Mucosa of descending colon (tissue), 3 donors: ENCODE data around the gene ADAMTS4. TPM values are rescaled to one million over a fixed set of nuclear protein-coding genes. Genes with fewer than 3 reads are reported as not detected.

Source experiments
- ATAC-seq: fragments of 200-7000 bp; cut with Tn5 transposase; one replicate; pipeline ENCODE4 v1.9.1; 2020; ENCODE audit warnings: mild to moderate bottlenecking, moderate library complexity
- DNase-seq, 3 donors: peaks; one replicate each; pipeline ENCODE4 v3.0.0-alpha.2; 2020
- H3K36me3 ChIP-seq: fragments of 200-600 bp; one replicate; pipeline ENCODE4 v1.8.0; 2021; ENCODE audit warnings: low read depth, mild to moderate bottlenecking
- H3K4me1 ChIP-seq: fragments of 200-600 bp; one replicate; pipeline ENCODE4 v1.8.0; 2021; ENCODE audit warnings: low read depth, mild to moderate bottlenecking
- H3K4me3 ChIP-seq: fragments of 200-600 bp; one replicate; pipeline ENCODE4 v1.8.0; 2021; ENCODE audit warnings: mild to moderate bottlenecking
- H3K9me3 ChIP-seq: fragments of 200-600 bp; one replicate; pipeline ENCODE4 v1.8.0; 2021; ENCODE audit warnings: mild to moderate bottlenecking
- intact Hi-C, 2 donors: fragments of 100-400 bp; cut with DNase I in 1 of 2; cut with micrococcal nuclease in 1 of 2; formaldehyde crosslinking; loops; one replicate each; pipeline versions ENCODE4 v1.11.0 to v1.11.1; 2022; cut with DNase I, micrococcal nuclease
- total RNA-seq, 3 donors: library from RNA; stranded (reverse); fragmentation: NEBNext Ultra II Directional in 2 of 3; extraction: Animal tissue kit (Norgen Biotek cat#: 25700) in 2 of 3; gene quantifications; one replicate each; pipeline versions ENCODE4 v1.2.1 to v1.2.4, GENCODE V29; 2021 to 2023
- TF ChIP-seq, protein P1 (sequence below): fragments of 200-600 bp; IDR thresholded peaks from one replicate; pipeline ENCODE4 v1.8.0; 2022; ENCODE audit warnings: antibody characterized with exemption, mild to moderate bottlenecking
- donor health status: DM: no; HTN: no; CAD: no; lungs with moderate emphysema.
- donor health status: DM: no; HTN: no; CAD: no.
- donor health status: DM: no; HTN: yes; CAD: no.

The ADAMTS4 gene
- total RNA-seq, 3 donors from 2014 or later = 0.96 to 7.2 (median 3.8) TPM

DNA sequence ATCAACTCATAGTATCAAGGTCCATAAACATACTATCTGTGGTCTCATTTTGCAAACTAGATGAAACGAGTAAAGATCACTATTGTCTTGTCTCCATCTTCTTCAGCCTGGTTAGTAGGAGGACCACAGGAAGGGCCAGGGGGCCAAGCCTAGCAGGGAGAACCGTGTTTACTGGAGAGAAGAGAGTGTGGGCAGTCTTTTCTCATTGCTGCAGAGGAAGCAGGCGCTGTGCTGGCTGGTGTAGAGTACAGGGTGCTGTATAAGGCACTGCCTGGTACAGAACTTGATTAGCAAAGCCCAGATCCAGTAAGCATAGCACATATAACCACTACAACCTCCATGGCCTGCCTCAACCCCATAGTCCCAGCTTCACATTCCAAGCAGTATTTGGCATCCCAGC is 11.5 kb downstream of the ADAMTS4 start:
- DNase-seq = no peak
- intact Hi-C loops = no loop called here
- ATAC-seq = no peak
- H3K4me1 ChIP-seq = no peaks in the 10 kb centered on the region
- H3K36me3 ChIP-seq = no peaks in the 10 kb centered on the region
- TF ChIP-seq, protein P1, sequence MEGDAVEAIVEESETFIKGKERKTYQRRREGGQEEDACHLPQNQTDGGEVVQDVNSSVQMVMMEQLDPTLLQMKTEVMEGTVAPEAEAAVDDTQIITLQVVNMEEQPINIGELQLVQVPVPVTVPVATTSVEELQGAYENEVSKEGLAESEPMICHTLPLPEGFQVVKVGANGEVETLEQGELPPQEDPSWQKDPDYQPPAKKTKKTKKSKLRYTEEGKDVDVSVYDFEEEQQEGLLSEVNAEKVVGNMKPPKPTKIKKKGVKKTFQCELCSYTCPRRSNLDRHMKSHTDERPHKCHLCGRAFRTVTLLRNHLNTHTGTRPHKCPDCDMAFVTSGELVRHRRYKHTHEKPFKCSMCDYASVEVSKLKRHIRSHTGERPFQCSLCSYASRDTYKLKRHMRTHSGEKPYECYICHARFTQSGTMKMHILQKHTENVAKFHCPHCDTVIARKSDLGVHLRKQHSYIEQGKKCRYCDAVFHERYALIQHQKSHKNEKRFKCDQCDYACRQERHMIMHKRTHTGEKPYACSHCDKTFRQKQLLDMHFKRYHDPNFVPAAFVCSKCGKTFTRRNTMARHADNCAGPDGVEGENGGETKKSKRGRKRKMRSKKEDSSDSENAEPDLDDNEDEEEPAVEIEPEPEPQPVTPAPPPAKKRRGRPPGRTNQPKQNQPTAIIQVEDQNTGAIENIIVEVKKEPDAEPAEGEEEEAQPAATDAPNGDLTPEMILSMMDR = no peak
- no peak overlapping the region for H3K4me3 ChIP-seq
- no peaks in the 10 kb centered on the region for H3K9me3 ChIP-seq

DNA sequence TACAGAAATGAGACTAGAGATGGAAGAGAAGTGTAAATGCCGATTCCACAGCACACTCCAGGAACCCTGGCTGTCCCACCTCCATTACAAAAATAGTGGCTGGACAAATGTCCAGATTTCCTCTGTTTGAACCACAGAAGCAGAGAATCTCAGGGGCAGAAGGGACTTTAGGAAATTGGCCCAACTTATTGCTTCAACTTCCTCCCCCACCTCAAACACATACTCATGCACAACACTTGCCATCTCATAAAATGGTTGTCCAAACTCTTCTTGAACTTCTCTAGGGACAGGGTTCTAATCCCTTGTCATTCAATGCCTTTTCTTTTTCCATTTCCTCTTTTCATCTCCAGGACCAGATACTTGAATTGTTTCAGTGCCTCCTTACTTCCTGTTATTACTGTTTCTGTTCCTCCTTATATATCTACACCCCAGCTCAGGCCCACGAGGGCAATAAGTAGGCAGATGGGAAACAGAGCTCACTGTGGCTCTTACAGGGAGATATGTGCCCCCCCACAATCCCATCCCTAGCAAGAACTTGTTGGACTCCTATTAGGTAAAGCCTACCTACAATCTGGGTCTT is 13.0 kb downstream of the ADAMTS4 start:
- no peaks in the 10 kb centered on the region for H3K9me3 ChIP-seq
- TF ChIP-seq, protein P1 = no peak
- peak in 1 of 3 donors; percentile 16 for DNase-seq
- intact Hi-C loops = no loop called here
- peak; percentile 35 for ATAC-seq
- H3K4me1 ChIP-seq = no peaks in the 10 kb centered on the region
- no peaks in the 10 kb centered on the region for H3K36me3 ChIP-seq
- no peak overlapping the region for H3K4me3 ChIP-seq

DNA sequence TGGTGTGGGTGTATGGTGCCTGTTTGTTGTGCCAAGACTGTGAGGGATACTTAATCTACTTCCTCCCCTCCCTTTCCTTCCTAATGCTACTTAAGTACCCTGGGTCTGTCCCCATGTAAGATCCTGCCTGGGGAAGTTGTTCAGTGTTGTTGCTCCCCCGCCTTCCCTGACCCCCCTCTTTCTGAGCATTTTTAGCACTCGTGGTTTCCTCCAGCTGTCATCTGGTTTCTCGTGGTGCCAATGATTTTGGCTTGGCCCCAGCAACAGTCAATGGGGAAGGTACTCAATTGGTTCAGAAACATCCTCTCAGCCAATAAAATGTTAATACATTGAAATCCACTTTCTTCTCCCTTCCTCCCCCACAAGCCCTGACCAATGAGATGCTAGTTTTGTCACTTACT is 13.6 kb downstream of the ADAMTS4 start:
- no peak overlapping the region for H3K4me3 ChIP-seq
- intact Hi-C loops = no loop called here
- H3K9me3 ChIP-seq = no peaks in the 10 kb centered on the region
- DNase-seq = peak; percentile 57 to 77 (median 75)
- peak; percentile 81 for ATAC-seq
- no peaks in the 10 kb centered on the region for H3K4me1 ChIP-seq
- TF ChIP-seq, protein P1 = no peak
- no peaks in the 10 kb centered on the region for H3K36me3 ChIP-seq

DNA sequence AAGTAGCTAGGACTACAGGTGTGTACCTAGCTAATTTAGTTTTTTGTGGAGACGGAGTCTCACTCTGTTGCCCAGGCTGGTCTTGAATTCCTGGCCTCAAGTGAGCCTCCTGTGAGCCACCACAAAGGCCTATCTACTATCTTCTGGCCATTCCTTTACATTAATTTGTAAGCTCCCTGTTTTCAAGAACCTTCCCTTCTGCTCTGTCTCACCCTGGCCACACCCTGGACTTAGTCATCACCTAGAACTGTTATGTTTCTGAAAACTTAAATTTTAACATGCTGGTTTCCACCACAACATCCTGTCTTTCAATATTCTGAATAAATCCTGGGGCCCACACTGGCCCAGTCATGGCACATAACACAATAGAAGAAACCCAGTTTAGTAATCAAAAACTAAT is 16.6 kb downstream of the ADAMTS4 start:
- ATAC-seq (peak; percentile 21), DNase-seq (no peak)
- no peaks in the 10 kb centered on the region for H3K4me1 ChIP-seq
- TF ChIP-seq, protein P1 = no peak
- H3K36me3 ChIP-seq = no peaks in the 10 kb centered on the region
- H3K4me3 ChIP-seq = no peak overlapping the region
- H3K9me3 ChIP-seq = no peaks in the 10 kb centered on the region
- intact Hi-C loops = no loop called here

DNA sequence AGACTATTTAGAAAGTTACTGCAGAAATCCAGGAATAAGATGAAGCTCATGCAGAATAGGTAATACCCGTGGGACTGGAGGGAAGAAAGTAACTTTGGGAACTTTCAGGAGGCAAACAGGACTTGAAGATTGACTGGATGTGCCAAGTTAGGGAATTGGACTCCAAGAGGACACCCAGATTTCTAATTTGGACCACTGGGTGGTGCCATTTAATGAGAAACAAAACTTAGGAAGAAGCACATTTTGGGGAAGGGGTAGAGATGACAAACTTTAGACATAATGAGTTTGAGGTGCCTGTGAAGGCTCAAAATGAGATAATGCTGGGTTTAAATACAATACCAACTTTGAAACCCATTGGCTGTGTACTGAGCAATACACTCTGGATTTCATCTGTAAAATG is 18.2 kb downstream of the ADAMTS4 start:
- no peaks in the 10 kb centered on the region for H3K36me3 ChIP-seq
- peaks cover 8% of the 10 kb centered on the region for H3K4me1 ChIP-seq
- TF ChIP-seq, protein P1 = no peak
- no peak for DNase-seq
- no peak for ATAC-seq
- no peak overlapping the region for H3K4me3 ChIP-seq
- intact Hi-C loops = no loop called here
- no peaks in the 10 kb centered on the region for H3K9me3 ChIP-seq

DNA sequence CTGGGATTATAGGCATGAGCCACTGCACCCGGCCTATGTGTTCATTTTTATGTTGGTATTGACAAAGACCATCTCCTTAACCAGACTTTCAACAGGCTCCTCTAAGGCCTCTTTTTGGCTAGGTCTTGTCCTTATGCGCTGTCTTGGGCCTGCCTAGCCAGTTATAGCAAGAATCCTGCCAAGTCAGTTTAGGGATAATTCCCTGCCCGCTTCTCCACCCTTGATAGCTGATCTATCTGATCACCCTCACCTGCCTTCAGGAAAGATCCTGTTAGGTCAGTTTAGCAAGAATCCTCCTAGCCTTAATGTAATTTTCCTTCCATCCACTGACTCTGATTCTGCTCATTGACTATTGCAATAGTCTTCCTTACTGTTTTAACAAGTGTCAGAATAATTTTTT is 19.2 kb downstream of the ADAMTS4 start:
- Histone ChIP-seq H3K9me3 (no peaks in the 10 kb centered on the region), H3K4me3 (no peak overlapping the region), H3K4me1 (peaks cover 8% of the 10 kb centered on the region), H3K36me3 (no peaks in the 10 kb centered on the region)
- ATAC-seq (no peak), DNase-seq (no peak)
- TF ChIP-seq, protein P1 = no peak
- intact Hi-C loops = no loop called here
